Adipocyte (in vitro differentiated cells): ENCODE data around the gene FYB1.

Experiments used
- DNase-seq: peaks from one replicate; pipeline ENCODE4 v3.0.0-alpha.2; 2015; ENCODE audit warnings: low read depth
- H3K27me3 ChIP-seq: replicated peaks from 2 replicates; pipeline ENCODE4 v1.7.0; 2013; ENCODE audit warnings: mild to moderate bottlenecking, low read length, moderate library complexity; ENCODE audit not compliant: control insufficient read depth, insufficient read depth
- H3K36me3 ChIP-seq: 2 replicates; pipeline ENCODE4 v1.7.0; 2013; ENCODE audit warnings: low read length, mild to moderate bottlenecking, moderate library complexity; ENCODE audit not compliant: control insufficient read depth, insufficient read depth, severe bottlenecking
- H3K4me1 ChIP-seq: 2 replicates; pipeline ENCODE4 v1.7.0; 2013; ENCODE audit warnings: mild to moderate bottlenecking, low read length, moderate library complexity; ENCODE audit not compliant: control insufficient read depth, insufficient read depth
- H3K4me3 ChIP-seq: 2 replicates; pipeline ENCODE4 v1.7.0; 2013; ENCODE audit warnings: mild to moderate bottlenecking, low read length, moderate library complexity
- H3K9ac ChIP-seq: 2 replicates; pipeline ENCODE4 v1.7.0; 2013; ENCODE audit warnings: mild to moderate bottlenecking, low read length, moderate library complexity
- H3K9me3 ChIP-seq: 2 replicates; pipeline ENCODE4 v1.7.0; 2013; ENCODE audit warnings: mild to moderate bottlenecking, low read length, moderate library complexity; ENCODE audit not compliant: control insufficient read depth

FYB1 gene

DNA sequence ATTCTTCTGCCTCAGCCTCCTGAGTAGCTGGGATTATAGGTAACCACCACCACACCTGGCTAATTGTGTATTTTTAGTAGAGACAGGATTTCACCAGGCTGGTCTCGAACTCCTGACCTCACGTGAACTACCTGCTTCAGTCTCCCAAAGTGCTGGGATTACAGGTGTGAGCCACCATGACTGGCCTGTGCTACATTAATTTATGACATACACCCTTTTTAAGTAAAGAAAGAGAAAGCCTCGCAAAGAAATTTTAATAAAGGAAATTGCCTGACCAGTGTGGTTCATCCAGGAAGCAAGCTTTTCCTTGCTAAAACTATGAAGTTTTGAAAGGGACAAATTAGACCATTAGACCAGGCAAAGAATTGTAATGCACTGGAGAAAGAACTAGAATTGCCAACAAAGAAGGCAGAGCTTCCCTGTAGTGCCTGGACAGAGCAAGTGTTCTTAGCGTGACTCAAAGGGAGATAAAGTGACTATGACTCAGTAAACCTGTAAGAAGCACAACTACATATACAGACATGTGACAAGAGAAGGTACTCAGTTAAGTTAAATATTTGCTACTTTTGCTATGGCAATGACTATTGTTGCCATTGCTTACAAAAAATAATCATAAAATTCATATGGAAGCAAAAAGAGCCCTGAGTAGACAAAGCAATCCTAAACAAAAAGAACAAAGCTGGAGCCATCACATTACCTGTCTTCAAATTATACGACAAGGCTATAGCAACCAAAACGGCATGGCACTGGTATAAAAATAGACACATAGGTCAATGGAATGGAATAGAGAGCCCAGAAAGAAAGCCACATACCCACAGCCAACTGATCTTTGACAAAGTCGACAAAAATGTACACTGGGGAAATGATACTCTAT, 54.6 kb downstream of the FYB1 start:
- H3K9me3 ChIP-seq = no peaks in the 10 kb centered on the region
- H3K36me3 ChIP-seq = no peaks in the 10 kb centered on the region
- H3K4me3 ChIP-seq = no peak overlapping the region
- no peak for DNase-seq
- no peak overlapping the region for H3K9ac ChIP-seq
- H3K27me3 ChIP-seq = no peaks in the 10 kb centered on the region
- H3K4me1 ChIP-seq = peaks cover 28% of the 10 kb centered on the region

DNA sequence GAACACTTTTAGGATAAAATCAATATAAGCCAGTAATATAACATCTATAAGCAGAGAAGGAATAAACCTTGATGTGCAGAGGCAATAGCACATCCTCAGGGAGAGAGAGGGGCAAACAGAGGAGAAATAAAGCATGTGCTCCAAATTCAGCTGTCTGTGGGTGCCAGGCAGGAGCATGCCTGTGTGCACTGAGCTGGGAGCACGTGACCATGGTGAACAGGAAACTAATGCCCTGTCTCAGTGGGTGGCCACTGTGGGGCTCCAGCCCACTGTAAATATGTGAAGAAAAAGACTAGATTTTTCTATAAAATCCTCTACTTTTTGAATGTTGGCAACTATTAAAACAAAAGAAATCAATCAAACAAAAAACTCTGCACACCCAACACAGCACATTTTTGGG, 55.3 kb downstream of the FYB1 start:
- Histone ChIP-seq H3K27me3 (no peaks in the 10 kb centered on the region), H3K9ac (no peak overlapping the region), H3K4me3 (no peak overlapping the region), H3K36me3 (no peaks in the 10 kb centered on the region), H3K4me1 (peaks cover 25% of the 10 kb centered on the region), H3K9me3 (no peaks in the 10 kb centered on the region)
- no peak for DNase-seq

DNA sequence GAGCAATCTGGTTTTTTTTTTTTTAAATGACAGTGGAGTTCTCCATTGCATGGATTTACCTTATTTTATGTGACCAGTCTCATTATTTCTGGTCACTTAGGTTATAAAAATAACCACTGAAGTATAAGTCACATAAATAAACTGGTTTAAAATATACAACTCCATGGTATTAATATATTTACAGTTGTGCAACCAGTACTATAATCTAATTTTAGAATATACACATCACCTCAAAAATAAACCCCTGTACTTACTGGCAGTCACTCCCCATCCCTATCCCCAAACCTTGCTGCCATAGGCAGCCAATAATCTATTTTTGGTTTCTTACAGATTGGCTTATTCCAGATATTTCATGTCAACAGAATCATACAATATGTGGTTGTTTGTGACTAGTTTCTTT, 57.8 kb downstream of the FYB1 start:
- Histone ChIP-seq H3K9ac (no peak overlapping the region), H3K4me3 (no peak overlapping the region)

DNA sequence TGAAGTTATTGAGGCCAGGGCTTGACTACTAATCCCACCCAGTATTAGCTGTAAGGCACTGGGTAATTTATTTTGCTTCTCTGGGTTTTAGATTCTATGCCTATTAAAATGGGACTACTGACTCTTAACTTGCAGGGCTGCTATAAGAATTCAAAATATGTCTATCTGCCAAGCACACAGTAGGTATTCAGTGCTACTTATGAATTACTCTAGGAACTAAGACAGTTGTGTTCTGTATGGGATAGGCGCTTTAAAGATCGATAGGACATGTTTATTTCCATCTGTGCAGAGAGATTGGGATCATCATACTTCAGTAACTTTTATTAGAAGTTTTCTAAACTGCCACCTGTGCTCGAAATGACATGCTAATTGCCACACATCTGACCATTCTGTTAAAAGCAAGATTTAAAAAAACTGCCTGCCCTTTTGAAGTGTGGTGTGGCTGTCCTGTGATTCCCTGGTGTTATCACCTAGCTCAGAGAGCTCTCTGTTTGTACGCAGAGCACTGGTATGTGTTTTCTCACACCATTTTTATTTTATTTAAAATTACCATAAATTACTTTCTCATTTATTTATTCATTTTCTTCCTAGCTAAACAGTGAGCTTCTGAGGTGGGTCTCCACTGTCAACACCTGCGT, 58.7 kb downstream of the FYB1 start:
- no peaks in the 10 kb centered on the region for H3K9me3 ChIP-seq
- no peak overlapping the region for H3K4me3 ChIP-seq
- H3K27me3 ChIP-seq = no peaks in the 10 kb centered on the region
- H3K36me3 ChIP-seq = no peaks in the 10 kb centered on the region
- no peak for DNase-seq
- H3K9ac ChIP-seq = no peak overlapping the region
- peaks cover 14% of the 10 kb centered on the region for H3K4me1 ChIP-seq

More for the DNA sequence above, 57.8 kb downstream of the FYB1 start:
- H3K4me1 ChIP-seq = peaks cover 15% of the 10 kb centered on the region
- no peaks in the 10 kb centered on the region for H3K36me3 ChIP-seq
- no peaks in the 10 kb centered on the region for H3K9me3 ChIP-seq
- H3K27me3 ChIP-seq = no peaks in the 10 kb centered on the region
- DNase-seq = no peak

GRCh38 chr5:39159811-39160490, 59.4 kb downstream of the FYB1 start:
- Histone ChIP-seq H3K4me3 (no peak overlapping the region), H3K4me1 (peaks cover 14% of the 10 kb centered on the region), H3K36me3 (no peaks in the 10 kb centered on the region), H3K9me3 (no peaks in the 10 kb centered on the region), H3K27me3 (no peaks in the 10 kb centered on the region), H3K9ac (no peak overlapping the region)
- no peak for DNase-seq

- DNase-seq = no peak
- no peak overlapping the region for H3K9ac ChIP-seq
- no peaks in the 10 kb centered on the region for H3K9me3 ChIP-seq
- H3K36me3 ChIP-seq = no peaks in the 10 kb centered on the region
- peaks cover 14% of the 10 kb centered on the region for H3K4me1 ChIP-seq
- no peaks in the 10 kb centered on the region for H3K27me3 ChIP-seq
- H3K4me3 ChIP-seq = no peak overlapping the region
Measured at GRCh38 chr5:39158786-39159185, 60.6 kb downstream of the FYB1 start.

- no peak overlapping the region for H3K9ac ChIP-seq
- H3K27me3 ChIP-seq = no peaks in the 10 kb centered on the region
- no peaks in the 10 kb centered on the region for H3K36me3 ChIP-seq
- no peak for DNase-seq
- peaks cover 14% of the 10 kb centered on the region for H3K4me1 ChIP-seq
- H3K4me3 ChIP-seq = no peak overlapping the region
- no peaks in the 10 kb centered on the region for H3K9me3 ChIP-seq
Measured at GRCh38 chr5:39158127-39158593, 61.2 kb downstream of the FYB1 start.

GRCh38 chr5:39157701-39158100, 61.7 kb downstream of the FYB1 start:
- Histone ChIP-seq H3K36me3 (peaks cover 1% of the 10 kb centered on the region), H3K9ac (peak overlapping the region; percentile 7), H3K4me1 (peaks cover 14% of the 10 kb centered on the region), H3K4me3 (no peak overlapping the region), H3K9me3 (no peaks in the 10 kb centered on the region), H3K27me3 (no peaks in the 10 kb centered on the region)
- no peak for DNase-seq

- Histone ChIP-seq H3K4me3 (no peak overlapping the region), H3K27me3 (no peaks in the 10 kb centered on the region), H3K9ac (no peak overlapping the region), H3K36me3 (peaks cover 15% of the 10 kb centered on the region), H3K9me3 (no peaks in the 10 kb centered on the region), H3K4me1 (peaks cover 14% of the 10 kb centered on the region)
- no peak for DNase-seq
Measured at GRCh38 chr5:39156082-39156481, 63.3 kb downstream of the FYB1 start.

GRCh38 chr5:39151745-39152144, 67.6 kb downstream of the FYB1 start:
- Histone ChIP-seq H3K4me3 (no peak overlapping the region), H3K9ac (no peak overlapping the region), H3K36me3 (peaks cover 15% of the 10 kb centered on the region)

DNA sequence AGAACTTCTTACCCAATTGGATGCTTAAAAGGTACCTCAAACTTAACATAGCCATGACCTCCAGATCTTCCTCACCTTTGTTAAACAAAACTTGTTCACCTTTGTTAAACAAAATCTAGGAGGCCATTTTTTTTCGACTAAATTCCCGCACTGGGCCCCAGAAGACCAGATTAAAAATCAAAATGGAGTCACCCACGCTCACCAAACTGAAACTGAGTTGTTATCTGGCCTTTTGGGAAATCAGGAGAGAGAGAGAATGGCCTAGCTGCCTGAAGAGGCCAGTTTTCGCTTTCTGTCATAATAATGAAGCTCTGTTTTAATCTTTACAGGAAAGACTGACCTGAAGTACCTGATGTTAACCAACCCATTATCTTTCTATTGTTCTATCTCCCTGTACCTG, 69.4 kb downstream of the FYB1 start:
- H3K9me3 ChIP-seq = no peaks in the 10 kb centered on the region
- H3K9ac ChIP-seq = no peak overlapping the region
- H3K36me3 ChIP-seq = peaks cover 15% of the 10 kb centered on the region
- no peaks in the 10 kb centered on the region for H3K27me3 ChIP-seq
- H3K4me3 ChIP-seq = no peak overlapping the region
- H3K4me1 ChIP-seq = no peaks in the 10 kb centered on the region
- DNase-seq = no peak

More at GRCh38 chr5:39151745-39152144, 67.6 kb downstream of the FYB1 start:
- no peak for DNase-seq
- Histone ChIP-seq H3K4me1 (no peaks in the 10 kb centered on the region), H3K9me3 (no peaks in the 10 kb centered on the region), H3K27me3 (no peaks in the 10 kb centered on the region)
